GM21825 (cell line): ENCODE measurements around the gene NRCAM.
A peak's percentile ranks its signal among the peaks of the same experiment; 100 is the strongest.

ENCODE experiments used
- ATAC-seq: cut with Tn5 transposase; IDR thresholded peaks from one replicate; pipeline ENCODE4 v1.9.1; 2021; ENCODE audit warnings: mild to moderate bottlenecking, moderate library complexity; ENCODE audit not compliant: unreplicated experiment

Gene NRCAM

DNA sequence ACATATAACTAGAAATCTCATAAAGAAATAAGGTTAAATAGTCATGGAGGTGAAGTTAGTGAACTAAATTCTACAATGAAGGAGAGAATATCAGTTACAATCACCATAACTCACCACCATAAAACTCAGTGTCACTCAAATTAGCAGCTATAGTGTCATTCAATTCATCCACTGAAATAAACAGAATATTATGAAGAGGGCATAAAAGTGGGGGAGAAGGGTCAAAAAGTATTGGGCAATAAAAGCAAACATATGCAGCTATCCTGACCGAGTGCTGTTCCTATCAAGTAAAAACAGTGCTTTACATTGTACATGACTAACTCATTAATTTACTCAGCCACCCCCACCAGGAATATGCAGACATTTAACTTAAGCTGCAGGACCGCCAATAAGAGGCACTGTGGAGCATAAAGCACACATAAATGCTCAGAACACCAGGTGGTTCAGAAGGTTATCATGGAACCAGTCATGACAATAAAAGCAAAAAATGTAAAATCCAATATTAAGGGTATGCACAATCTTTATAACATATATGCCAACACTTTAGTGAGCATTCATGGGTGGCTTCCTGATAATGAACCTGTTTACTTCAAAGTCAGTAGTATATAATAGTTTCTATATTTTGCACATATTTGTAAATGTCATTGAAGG, 230.6 kb downstream of the NRCAM start:
- no peak for ATAC-seq

DNA sequence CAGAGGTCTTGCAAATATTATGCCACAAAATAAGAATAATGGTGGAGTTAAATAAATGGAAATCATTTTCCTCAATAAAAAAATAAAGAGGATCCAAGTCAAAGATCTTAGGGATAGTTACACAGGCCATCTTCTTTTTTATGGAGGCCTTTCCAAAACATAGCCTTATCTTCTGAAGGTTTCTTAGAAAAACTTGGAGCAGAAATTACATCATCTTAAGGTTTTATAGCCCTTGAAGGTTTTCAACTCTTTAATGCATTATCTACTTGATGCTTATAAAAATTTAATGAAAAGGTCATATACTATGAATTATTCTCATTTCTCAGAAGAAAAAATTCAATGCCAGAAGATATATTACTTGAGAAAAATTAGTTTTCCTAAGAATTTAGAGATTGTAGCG, 231.8 kb downstream of the NRCAM start:
- ATAC-seq, result no peak

DNA sequence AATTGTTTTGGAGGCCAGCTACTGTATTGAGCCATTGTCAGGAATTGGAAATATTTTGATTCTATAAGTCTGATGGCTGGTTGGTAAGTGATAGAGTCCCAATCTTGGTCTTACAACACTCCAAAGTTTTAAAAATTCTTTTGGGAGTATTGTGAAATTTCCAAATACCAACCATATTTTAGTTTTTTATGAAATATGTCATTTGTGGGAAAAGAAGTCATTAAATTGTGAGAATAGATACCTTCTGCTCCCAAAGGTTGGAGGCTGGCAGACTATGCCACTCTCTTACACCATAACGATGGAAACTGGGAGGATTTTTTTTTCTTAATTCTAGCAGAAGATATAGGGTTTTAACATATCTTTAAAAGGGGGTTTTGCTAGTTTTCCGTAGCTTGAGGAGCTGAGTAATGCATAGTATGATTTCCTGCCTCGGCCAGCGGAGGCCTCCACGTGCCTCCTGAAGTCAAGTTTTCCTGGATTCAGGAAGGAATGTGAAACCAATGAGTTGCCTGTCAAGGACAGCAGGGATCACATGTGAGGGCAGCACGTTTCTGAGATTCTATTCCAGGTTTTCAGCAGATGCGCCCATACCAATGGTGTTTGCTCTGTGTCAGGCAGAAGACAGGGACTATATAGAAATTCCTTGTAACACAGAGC, 233.9 kb downstream of the NRCAM start:
- ATAC-seq, result no peak

DNA sequence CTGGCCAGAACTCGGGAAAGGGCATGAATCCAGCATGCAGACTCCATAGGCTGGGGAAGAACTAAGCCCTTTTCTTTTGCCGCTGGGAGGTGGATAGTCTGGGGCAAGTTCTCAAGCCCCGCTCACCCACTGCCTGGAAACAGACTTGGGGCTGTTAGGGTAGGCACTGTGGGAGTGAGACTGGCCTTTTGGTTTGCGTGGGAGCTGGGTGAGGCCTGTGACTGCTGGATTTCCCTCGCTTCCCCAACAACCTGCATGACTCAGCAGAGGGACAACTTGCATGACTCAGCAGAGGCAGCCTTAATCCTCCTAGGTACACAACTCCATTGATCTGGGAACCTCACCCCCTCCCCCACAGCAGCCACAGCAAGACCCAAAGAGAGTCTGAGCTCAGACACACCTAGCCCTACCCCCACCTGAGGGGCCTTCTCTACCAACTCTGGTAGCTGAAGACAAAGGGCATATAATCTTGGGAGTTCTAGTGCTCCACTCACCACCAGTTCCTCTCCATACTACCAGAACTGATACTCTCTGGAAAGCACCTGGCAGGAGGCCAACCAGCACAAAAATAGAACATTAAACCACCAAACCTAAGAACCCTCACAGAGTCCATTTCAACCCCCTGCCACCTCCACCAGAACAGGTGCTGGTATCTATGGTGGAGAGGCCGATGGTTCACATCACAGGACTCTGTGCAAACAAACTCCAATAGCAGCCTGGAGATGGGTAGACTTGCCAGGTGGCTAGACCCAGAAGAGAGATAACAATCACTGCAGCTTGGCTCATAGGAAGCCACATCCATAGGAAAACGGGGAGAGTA, 244.6 kb downstream of the NRCAM start:
- peak; percentile 67 for ATAC-seq

DNA sequence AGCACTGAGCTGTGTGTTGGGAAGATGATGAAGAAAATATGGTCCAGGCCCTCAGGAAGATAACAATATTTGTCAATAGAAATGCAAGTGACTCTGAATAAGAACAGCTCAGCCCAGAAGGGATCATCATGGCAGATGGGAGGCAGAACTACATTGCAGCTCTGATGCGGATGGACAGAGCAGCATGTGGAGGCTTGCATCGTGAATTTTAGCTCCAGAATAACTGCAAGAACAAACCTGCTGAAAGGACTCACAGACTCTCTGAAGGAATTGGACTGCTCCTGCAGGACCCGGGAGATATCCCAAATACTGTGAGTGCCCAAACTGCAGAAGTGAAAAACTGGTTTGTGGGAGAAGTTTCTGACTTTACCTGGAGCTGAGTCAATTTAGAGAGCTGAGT, 245.4 kb downstream of the NRCAM start:
- ATAC-seq, result no peak

DNA sequence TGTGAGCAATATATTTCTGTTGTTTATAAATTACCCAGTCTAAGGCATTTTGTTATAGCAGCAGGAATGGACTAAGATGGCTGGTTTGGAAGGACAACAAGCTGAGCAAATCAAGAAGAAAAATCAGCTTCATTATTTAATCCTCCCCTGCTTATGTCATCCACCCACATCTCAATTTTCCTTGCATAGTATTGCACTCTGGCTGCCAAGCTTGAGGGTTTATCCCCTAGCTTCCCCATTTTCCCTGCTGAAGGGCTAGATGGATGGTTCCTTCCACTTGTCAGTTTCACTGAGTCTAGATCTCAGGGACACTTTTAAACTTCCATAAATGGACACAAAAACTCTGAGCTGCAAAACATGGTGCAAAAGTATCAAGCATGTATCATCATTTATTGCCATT, 250.9 kb downstream of the NRCAM start:
- ATAC-seq, result no peak

DNA sequence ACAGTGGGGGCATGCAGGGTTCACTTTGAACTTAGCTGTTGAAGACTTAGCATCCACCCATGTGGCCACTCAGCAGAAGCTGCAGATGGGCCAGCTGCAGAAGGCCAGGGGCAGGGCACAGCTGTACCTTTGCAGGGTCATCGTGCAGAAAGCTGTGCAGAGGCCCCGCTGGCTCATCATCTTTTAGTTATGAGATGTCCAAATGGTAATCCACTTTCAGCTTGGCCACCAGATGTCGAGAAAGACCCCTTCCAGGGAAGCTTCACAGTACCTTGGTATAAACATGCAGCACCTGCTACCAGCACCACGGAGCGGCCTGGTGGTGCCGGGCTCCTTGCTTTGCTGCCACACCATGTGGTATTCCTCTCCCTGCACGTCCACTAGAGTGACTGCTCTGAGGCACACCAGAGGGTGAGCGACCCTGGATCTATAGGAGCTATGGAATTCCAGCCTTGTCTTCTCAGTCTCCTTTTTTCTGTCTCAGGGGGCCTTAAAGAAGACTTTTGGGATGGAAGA, 251.9 kb downstream of the NRCAM start:
- ATAC-seq, result no peak

DNA sequence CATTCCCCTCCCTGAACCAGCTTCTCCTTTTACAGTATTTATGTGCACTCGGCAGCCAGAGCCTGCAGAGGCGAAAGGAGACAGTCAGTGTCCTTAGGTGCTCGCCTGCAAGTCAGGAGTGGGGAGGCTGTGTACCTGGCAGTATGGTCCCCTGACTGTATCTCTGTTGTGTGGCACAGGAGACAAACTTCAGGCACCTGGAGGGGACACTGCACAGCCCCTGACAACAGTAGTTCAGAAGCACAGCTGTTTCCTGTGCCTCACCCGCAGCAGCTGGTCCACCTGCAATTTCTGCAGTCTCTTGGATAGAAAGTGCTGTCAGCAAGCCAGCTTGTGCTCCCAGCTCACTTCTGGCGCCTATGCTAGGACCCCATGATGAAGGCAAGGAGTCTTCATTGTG, 252.7 kb downstream of the NRCAM start:
- ATAC-seq, result peak; percentile 87

DNA sequence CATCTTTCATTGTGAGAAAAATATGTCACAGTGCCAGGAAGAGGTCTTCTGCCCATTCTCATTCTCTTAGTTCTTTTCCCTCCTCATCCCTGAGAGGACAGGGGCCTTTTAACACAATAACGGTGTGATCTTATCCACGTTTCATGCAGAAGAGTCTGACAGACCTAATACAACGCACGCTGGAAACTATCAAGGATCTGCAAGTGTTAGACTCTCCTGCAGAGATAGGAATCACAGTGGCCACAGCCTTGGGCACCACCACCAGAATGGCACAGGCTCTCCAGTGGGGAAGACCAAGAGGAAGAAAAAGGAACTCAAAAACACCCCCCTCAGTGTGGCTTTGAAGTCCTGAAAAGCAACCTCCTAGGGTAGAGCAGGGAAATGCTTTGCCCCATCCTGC, 253.5 kb downstream of the NRCAM start:
- ATAC-seq, result no peak

DNA sequence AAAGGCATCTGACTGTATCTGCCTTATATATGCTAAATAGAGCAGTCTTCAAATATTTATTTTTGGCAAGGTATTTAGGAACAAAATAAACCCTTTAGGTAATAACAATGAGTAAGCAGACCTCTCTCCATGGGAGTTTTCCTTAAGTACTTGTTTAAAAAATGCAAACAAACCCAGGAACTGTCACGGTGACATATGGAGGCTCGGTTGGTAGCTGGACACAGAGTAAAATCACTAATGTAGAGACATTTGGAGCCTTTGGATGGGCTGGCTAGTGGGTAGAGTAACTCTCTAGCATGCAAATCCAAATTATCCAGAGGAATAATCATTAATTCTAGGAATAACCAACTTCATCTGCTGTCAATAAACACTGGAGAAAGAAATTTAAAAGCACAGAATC, 254.5 kb downstream of the NRCAM start:
- ATAC-seq, result no peak

DNA sequence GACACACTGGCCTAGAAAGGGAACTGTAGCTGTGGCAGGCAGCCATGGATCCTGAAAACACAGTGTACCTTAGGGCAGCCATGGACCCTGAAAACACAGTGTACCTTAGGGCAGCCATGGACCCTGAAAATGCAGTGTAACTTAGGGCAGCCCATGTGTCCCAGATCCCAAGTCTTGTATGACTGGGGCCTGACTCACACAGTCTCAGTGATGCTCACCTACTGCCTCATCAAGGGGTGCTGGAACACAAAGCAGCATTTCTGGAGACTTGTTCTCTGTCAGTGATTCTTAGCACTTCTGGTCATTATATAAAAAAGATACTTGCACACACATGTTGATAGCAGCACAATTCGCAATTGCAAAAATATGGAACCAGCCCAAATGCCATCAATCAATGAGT, 255.9 kb downstream of the NRCAM start:
- no peak for ATAC-seq

DNA sequence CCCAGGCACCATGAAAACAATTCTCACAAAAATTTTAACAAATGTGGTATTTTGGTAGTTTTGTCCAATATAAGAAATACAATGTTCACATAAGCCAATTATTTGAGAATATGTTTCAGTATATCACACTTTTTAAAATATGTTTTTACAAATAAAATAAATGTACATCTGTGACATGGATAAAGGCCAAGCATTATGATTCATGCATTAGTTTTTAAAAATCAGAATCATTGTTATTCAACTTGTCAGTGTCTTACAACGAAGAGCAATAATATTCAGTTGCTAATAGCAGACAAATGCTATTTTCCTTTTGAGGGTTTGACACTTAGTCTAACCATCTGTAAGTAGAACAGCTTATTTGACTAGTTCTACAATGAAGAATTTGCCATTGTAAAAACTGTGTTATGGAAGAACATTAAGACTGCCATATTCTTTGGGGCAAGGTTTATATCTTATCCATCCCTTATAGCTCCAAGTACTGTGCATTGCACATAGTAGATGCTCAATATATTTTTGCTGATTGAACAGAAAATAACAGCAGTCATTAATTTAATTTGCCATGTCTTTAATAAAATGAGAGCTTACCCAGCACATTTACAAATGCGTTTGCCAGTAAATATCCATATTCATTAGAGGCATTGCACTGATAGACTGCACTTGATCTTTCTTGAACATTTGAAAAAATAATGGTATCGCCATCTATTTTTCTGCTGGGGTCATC, 258.7 kb downstream of the NRCAM start:
- no peak for ATAC-seq

DNA sequence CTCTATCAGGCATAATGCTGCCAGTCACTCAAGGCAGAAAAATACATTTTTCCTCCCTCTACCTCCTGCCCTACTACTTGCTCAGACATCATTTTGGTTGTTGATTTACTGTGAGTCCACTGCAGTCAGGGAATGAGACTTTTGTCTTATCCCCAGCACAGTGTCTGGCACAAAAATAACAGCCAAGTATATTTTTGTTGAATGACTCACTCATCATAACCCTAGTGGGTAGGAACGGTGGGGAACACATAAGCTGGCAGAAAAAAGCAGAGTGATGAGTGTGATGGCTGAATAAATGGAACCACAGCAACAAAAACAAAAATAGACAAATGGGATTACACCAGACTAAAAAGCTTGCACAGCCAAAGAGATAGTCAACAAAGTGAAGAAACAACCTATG, 260.2 kb downstream of the NRCAM start:
- ATAC-seq, result no peak

DNA sequence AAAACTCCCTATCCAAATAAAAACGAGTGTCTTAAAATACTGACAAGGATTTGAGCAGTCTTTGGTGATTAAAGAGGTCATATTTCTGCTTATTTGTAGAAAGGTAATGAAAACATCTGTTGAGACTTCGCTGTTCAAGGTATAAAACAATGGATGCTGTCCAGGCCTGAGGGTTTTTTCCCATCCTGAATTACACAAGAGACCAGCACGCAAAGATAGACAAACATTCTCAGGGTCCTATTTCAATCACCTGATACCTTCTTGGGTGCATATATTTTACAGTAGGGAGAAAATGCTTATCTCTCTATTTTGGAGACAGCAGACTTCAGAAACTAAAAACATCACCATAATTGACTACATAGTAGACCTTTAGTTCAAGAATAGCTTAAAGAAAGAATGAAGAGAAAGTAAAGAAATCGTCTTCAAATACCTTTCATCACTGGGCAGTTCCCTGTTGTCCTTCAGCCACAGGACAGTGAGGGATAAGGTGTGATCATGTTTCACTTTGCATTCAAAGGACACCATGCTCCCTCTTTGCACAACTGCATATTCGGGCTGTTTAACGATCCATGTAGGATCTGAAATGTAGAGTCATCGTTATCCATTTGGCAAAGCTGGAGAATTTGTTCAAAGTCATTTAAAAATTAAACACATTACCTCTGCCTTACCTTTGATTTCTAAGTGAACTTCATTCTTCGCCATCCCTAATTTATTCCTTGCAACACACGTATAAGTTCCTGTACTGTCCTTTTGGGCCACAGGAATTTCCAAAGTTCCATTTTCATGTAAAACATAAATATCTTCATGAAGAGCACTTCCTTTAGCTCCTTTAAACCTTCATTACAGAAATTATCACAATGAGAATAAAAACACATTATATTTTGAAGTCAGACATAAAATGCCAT, 262.4 kb downstream of the NRCAM start:
- ATAC-seq, result no peak

DNA sequence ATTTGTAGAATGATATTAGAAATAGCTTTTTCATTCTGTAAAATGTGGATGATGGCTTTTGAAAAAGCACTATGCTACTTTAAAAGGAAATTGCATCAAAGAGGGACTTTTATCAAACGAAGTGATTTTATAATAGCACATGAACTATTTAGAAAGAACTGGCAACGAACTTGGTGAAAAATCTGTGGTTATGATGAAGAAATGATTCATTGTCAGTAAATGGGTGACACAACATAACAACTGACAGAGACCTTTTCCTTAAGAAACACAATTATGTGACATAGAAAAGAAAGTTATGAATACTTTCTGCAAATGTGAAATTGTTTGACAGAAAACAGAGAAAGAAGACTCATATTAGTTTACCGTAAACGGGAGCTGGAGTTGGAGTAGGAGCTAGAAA, 265.3 kb downstream of the NRCAM start:
- ATAC-seq, result no peak

DNA sequence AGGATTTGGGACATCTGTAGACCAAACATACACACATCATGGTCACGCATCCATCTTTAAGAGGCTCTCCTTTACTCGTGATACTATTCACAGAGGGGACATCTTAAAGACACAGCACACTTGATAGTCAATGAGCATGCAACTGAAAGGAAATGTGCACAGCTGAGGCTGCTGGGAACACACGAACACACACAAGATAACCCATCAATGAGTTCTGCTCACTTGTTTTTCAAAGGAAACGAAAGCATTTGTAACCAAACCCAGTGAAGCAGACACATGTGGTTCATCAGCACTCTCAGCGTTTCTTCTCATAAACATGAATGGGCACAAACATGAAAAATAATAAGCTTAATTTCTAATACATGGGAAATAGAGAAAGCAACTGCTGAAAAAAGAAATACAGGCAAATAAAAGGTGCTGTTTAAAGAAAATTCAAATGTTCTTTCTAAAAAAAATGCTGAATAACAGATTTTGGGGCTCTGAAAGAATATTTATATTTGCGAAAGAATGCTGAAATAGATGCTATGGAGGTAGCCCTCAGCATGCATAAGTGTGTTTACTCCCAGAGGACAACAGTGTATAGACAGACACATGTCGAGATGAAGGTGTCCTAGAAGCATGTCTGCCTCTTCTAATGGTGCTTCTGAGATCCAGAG, 266.4 kb downstream of the NRCAM start:
- peak; percentile 97 for ATAC-seq

DNA sequence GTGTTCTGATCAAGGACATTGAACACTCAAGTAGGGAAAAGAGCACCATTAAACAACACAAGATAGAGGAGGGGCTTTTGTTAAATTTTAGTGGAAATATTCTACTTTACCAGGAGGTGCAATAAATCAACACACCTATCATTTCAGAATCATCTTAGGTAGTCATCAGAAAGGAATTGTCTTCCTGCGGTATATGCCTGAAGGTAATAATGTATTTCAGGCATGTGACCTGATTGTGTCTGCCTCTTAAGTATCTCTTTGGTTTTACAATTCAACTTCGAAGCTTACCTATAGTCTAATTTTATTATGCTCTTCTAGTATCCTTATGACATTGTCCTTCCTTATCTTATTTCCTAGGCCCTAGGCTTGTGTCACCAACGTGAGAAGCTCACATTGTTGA, 267.5 kb downstream of the NRCAM start:
- ATAC-seq, result no peak

DNA sequence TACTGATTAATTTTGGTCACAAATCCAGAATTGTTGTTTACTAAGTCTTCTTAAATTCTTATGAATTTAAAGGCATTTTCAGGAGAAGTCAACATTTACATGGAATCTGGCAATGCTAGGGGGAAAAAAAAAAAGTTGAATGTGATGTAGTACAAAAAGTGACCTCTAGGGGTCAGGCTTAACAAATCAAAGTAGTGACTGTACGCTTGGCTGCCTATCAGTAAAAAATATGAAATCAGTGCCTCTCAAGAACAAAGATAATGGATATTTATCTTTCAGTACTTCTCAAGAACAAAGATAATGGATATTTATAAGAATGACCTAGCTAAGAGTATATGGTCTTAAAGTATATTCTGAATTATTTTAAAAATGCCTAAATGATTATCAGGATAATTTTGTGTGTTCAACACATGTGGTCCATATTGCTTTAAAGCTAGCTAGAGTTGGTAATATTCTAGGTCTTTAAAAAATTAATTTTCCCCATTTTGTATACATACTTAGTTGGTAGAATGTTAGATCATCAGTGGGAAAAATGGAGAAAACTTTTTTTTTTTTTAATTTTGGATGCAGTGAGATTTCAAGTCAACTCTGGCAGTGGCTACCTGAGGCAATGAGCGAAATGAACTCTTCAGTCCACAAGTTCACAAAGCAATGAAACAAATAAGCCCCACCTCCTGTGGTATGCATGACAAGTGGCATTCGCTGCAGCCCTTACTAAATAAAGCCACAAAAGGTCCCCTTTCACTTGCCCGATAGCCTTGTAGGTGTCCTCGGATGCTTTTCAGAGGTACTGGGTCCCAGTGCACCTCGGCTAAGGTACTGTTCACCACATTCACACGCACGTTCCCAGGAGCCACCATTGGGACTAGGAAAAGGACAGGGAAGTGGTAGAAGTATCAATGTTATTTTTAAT, 274.9 kb downstream of the NRCAM start:
- no peak for ATAC-seq

DNA sequence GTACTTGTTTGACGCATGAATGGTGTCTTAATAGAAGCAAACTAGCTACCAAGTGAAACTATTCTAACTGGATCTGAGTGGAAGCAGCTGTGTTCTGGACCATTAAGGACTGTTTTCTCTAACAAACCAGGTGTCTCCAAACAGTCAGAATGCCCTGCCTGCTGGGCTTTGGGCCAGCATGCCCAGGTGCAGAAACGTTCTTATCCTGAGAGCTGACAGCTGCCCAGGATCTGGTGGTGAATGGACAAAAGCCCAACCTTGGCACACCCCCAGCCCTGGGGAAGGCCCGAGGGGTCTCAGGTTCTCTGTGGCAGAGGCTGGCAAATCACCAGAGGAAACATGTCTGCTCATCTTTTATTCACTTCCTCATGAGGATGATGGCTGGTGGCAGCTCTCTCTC, 277.8 kb downstream of the NRCAM start:
- no peak for ATAC-seq
